K562 (cell line): ENCODE data around the gene ZMYND8. TPM values are rescaled to one million over a fixed set of nuclear protein-coding genes. Genes with fewer than 3 reads are reported as not detected.

Experiments used
- BCL6 ChIP-seq: fragments of 250-450 bp; sonication (Bioruptor Pico); IDR thresholded peaks from 2 replicates; pipeline ENCODE4 v1.4.0; 2020
- BCOR ChIP-seq: fragments of 450-650 bp; IDR thresholded peaks from 2 replicates; pipeline ENCODE4 v1.6.1; 2016
- DACH1 ChIP-seq: fragments of 450-650 bp; IDR thresholded peaks from 2 replicates; pipeline ENCODE4 v1.6.1; 2018; ENCODE audit not compliant: partially characterized antibody
- JUN ChIP-seq, 2 experiments: sonication (generic) in 1 of 2; formaldehyde crosslinking in 1 of 2; IDR thresholded peaks; 2 replicates each; pipeline versions ENCODE4 v1.6.1 to v1.8.0; 2012 to 2022; ENCODE audit warnings: borderline replicate concordance in 2 of 2, mild to moderate bottlenecking in 2 of 2, improper control_type of control experiment in 1 of 2, low read depth in 1 of 2, low read length in 1 of 2, missing genetic modification reagents in 1 of 2
- LCOR ChIP-seq: sonication (generic); formaldehyde crosslinking; IDR thresholded peaks from 2 replicates; pipeline ENCODE4 v1.8.0; 2022; ENCODE audit warnings: mild to moderate bottlenecking, missing genetic modification reagents
- MTA1 ChIP-seq: fragments of 450-650 bp; IDR thresholded peaks from 2 replicates; pipeline ENCODE4 v1.6.1; 2017; ENCODE audit warnings: borderline replicate concordance
- PHF8 ChIP-seq: fragments of 200-600 bp; sonication (generic); IDR thresholded peaks from 2 replicates; pipeline ENCODE4 v1.6.1; 2012; ENCODE audit warnings: mixed run types, mild to moderate bottlenecking, inconsistent platforms, low read length, moderate library complexity, borderline replicate concordance
- RBFOX2 ChIP-seq: fragments of 200-400 bp; formaldehyde crosslinking; IDR thresholded peaks from 2 replicates; pipeline ENCODE4 v1.6.1; 2017; ENCODE audit warnings: low read depth, mild to moderate bottlenecking, low read length, moderate library complexity
- SMARCC2 ChIP-seq: fragments of 450-650 bp; IDR thresholded peaks from 2 replicates; pipeline ENCODE4 v1.6.1; 2017; ENCODE audit warnings: antibody characterized with exemption, moderate library complexity, mild to moderate bottlenecking, low read depth
- SP1 ChIP-seq: sonication (generic); formaldehyde crosslinking; IDR thresholded peaks from 2 replicates; pipeline ENCODE4 v1.8.1; 2022; ENCODE audit warnings: mild to moderate bottlenecking, missing genetic modification reagents
- XRCC4 ChIP-seq: IDR thresholded peaks from one replicate; pipeline ENCODE4 v1.6.1; 2011; ENCODE audit not compliant: insufficient read depth, insufficient read length; ENCODE audit errors: extremely low read depth
- ZEB2 ChIP-seq: fragments of 450-650 bp; IDR thresholded peaks from 2 replicates; pipeline ENCODE4 v1.6.1; 2016
- ZNF12 ChIP-seq: sonication (generic); formaldehyde crosslinking; IDR thresholded peaks from 2 replicates; pipeline ENCODE4 v1.4.0; 2020; ENCODE audit warnings: mild to moderate bottlenecking, missing genetic modification reagents
- polyA plus RNA-seq, 8 experiments: library from polyadenylated mRNA; depleted of rRNA in 4 of 8; stranded (reverse) in 5 of 8; unstranded in 3 of 8; fragments of >200 nt; fragmentation: Nextera tagmentation in 2 of 8; fragmentation: Illumina TruSeq in 1 of 8; extraction: Ambion mirVana in 2 of 8; extraction: Trizol in 1 of 8; gene quantifications; 2 replicates each; pipeline versions ENCODE4 v1.2.1 to v1.2.3, GENCODE V29; 2011 to 2014; ENCODE audit warnings: inconsistent platforms in 1 of 8, missing spikeins in 1 of 8
- total RNA-seq, 7 experiments: library from RNA; depleted of rRNA in 6 of 7; stranded (reverse); fragments of >200 nt in 6 of 7; fragmentation: Illumina TruSeq in 2 of 7; extraction: Trizol in 2 of 7; gene quantifications; 2 replicates each; pipeline versions ENCODE4 v1.2.1 to v1.2.3, GENCODE V29; 2011 to 2021; ENCODE audit warnings: low replicate concordance in 1 of 7
- TF ChIP-seq, protein P1 (sequence below): sonication (generic); formaldehyde crosslinking; IDR thresholded peaks from 2 replicates; pipeline ENCODE4 v1.8.1; 2023; ENCODE audit warnings: mild to moderate bottlenecking, missing genetic modification reagents
- TF ChIP-seq, protein P2 (sequence below): sonication (generic); formaldehyde crosslinking; IDR thresholded peaks from 2 replicates; pipeline ENCODE4 v1.8.0; 2023; ENCODE audit warnings: mild to moderate bottlenecking, missing genetic modification reagents

Gene ZMYND8
- total and polyA plus RNA-seq, 9 of the 15 experiments (the other 6 are each of a cell fraction or from before 2014, with no cell fraction given): 31.8 to 148 (median 71.9) TPM

DNA sequence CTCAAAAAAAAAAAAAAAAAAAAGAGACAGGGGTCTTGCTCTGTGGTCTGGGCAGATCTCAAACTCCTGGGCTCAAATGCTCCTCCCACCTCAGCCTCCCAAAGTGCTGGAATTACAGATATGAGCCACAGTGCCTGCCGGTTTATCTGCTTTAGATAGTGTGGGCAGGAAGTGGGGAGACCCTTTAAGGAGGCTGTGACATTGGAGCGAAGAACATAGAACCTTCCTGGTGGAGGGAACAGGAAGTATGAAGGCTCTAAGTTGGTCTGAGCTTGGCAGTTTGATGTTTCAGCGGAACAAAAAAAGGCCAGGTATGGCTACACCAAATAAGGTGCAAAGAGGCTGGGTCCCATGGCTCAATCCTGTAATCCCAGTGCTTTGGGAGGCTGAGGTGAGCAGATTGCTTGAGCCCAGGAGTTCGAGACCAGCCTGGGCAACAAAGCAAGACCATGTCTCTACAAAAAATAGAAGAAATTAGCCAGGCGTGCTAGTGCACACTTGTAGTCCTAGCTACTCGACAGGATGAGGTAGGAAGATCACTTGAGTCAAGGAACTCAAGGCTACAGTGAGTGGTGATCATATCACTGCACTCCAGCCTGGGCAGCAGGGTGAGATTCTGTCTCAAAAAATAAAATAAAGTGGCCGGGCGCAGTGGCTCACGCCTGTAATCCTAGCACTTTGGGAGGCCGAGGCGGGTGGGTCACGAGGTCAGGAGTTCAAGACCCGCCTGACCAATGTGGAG, 8.7 kb upstream of the ZMYND8 start (continued):
- TF ChIP-seq, protein P1, sequence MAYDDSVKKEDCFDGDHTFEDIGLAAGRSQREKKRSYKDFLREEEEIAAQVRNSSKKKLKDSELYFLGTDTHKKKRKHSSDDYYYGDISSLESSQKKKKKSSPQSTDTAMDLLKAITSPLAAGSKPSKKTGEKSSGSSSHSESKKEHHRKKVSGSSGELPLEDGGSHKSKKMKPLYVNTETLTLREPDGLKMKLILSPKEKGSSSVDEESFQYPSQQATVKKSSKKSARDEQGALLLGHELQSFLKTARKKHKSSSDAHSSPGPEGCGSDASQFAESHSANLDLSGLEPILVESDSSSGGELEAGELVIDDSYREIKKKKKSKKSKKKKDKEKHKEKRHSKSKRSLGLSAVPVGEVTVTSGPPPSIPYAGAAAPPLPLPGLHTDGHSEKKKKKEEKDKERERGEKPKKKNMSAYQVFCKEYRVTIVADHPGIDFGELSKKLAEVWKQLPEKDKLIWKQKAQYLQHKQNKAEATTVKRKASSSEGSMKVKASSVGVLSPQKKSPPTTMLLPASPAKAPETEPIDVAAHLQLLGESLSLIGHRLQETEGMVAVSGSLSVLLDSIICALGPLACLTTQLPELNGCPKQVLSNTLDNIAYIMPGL (CRISPR knock-in tag): no peak
- TF ChIP-seq DACH1 (no peak), BCOR (peak; percentile 85; the same call in 1 of the 2 replicates), MTA1 (peak; percentile 77), JUN (IDR thresholded peaks at IDR 0.05; ENCODE audit: borderline replicate concordance, low read depth, low read length) (no peak), JUN (CRISPR knock-in tag; IDR thresholded peaks at IDR 0.05; ENCODE audit: borderline replicate concordance) (no peak), PHF8 (peak; percentile 22; the same call in 1 of the 2 replicates), LCOR (CRISPR knock-in tag) (peak; percentile 68; the same call in 1 of the 2 replicates), BCL6 (CRISPR knock-in tag) (peak; percentile 11; the same call in 1 of the 2 replicates), SMARCC2 (no peak; the same call in none of the 2 replicates), SP1 (0 out of 2 replicates have a peak, but pooled peaks have one; percentile 22), XRCC4 (no peak), ZNF12 (CRISPR knock-in tag) (no peak), RBFOX2 (peak; percentile 46; the same call in 1 of the 2 replicates), ZEB2 (peak; percentile 66; the same call in 1 of the 2 replicates)
- TF ChIP-seq, protein P2, sequence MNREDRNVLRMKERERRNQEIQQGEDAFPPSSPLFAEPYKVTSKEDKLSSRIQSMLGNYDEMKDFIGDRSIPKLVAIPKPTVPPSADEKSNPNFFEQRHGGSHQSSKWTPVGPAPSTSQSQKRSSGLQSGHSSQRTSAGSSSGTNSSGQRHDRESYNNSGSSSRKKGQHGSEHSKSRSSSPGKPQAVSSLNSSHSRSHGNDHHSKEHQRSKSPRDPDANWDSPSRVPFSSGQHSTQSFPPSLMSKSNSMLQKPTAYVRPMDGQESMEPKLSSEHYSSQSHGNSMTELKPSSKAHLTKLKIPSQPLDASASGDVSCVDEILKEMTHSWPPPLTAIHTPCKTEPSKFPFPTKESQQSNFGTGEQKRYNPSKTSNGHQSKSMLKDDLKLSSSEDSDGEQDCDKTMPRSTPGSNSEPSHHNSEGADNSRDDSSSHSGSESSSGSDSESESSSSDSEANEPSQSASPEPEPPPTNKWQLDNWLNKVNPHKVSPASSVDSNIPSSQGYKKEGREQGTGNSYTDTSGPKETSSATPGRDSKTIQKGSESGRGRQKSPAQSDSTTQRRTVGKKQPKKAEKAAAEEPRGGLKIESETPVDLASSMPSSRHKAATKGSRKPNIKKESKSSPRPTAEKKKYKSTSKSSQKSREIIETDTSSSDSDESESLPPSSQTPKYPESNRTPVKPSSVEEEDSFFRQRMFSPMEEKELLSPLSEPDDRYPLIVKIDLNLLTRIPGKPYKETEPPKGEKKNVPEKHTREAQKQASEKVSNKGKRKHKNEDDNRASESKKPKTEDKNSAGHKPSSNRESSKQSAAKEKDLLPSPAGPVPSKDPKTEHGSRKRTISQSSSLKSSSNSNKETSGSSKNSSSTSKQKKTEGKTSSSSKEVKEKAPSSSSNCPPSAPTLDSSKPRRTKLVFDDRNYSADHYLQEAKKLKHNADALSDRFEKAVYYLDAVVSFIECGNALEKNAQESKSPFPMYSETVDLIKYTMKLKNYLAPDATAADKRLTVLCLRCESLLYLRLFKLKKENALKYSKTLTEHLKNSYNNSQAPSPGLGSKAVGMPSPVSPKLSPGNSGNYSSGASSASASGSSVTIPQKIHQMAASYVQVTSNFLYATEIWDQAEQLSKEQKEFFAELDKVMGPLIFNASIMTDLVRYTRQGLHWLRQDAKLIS (CRISPR knock-in tag): peak; percentile 76; the same call in 1 of the 2 replicates
